Activated CD4-positive, alpha-beta T cell treated with anti-CD3 and anti-CD28 coated beads, Interleukin-2, amount 10 ng/mL, durations not matched to agents 24 days and 14 days (primary cell): ENCODE results near the gene ARHGEF28. TPM values are rescaled to one million over a fixed set of nuclear protein-coding genes. Genes with fewer than 3 reads are reported as not detected.

ENCODE experiments used
- DNase-seq: peaks from one replicate; pipeline ENCODE4 v3.0.0; 2022
- H3K27ac Mint-ChIP-seq: one replicate; pipeline ENCODE4 v1.8.0; 2022; ENCODE audit warnings: mild to moderate bottlenecking, mixed read lengths
- H3K27me3 Mint-ChIP-seq: one replicate; pipeline ENCODE4 v1.8.0; 2022; ENCODE audit warnings: mixed read lengths
- H3K36me3 Mint-ChIP-seq: one replicate; pipeline ENCODE4 v1.8.0; 2022; ENCODE audit warnings: low read depth, mild to moderate bottlenecking, mixed read lengths
- H3K4me1 Mint-ChIP-seq: one replicate; pipeline ENCODE4 v1.8.0; 2021; ENCODE audit warnings: mixed read lengths
- H3K4me3 Mint-ChIP-seq: one replicate; pipeline ENCODE4 v1.8.0; 2022; ENCODE audit warnings: mild to moderate bottlenecking, moderate library complexity, mixed read lengths
- H3K9me3 Mint-ChIP-seq: one replicate; pipeline ENCODE4 v1.8.0; 2021; ENCODE audit warnings: mixed read lengths
- intact Hi-C: fragments of 100-400 bp; cut with micrococcal nuclease; formaldehyde crosslinking; loops from one replicate; pipeline ENCODE4 v1.15.1; 2023
- total RNA-seq: library from RNA; stranded (reverse); gene quantifications from 2 replicates; pipeline ENCODE4 v1.2.3, GENCODE V29; 2022

Gene ARHGEF28
- total RNA-seq, 1 donor from 2014 or later, result 0.14 TPM

GRCh38 chr5:73630765-73631164, 4.8 kb downstream of the ARHGEF28 start:
- peaks cover 35% of the 10 kb centered on the region for H3K27me3 Mint-ChIP-seq
- no peaks in the 10 kb centered on the region for H3K9me3 Mint-ChIP-seq
- no peak overlapping the region for H3K4me3 Mint-ChIP-seq
- intact Hi-C loops, result no loop called here
- DNase-seq, result no peak
- no peaks in the 10 kb centered on the region for H3K4me1 Mint-ChIP-seq
- H3K36me3 Mint-ChIP-seq, result no peaks in the 10 kb centered on the region
- H3K27ac Mint-ChIP-seq, result no peak overlapping the region

- H3K4me3 Mint-ChIP-seq, result no peak overlapping the region
- peaks cover 37% of the 10 kb centered on the region for H3K27me3 Mint-ChIP-seq
- H3K27ac Mint-ChIP-seq, result no peak overlapping the region
- H3K36me3 Mint-ChIP-seq, result no peaks in the 10 kb centered on the region
- no peak for DNase-seq
- intact Hi-C loops, result no loop called here
- H3K4me1 Mint-ChIP-seq, result no peaks in the 10 kb centered on the region
- H3K9me3 Mint-ChIP-seq, result no peaks in the 10 kb centered on the region
Measured at GRCh38 chr5:73631500-73631899, 5.5 kb downstream of the ARHGEF28 start.

- no peaks in the 10 kb centered on the region for H3K4me1 Mint-ChIP-seq
- intact Hi-C loops, result no loop called here
- H3K9me3 Mint-ChIP-seq, result no peaks in the 10 kb centered on the region
- peaks cover 27% of the 10 kb centered on the region for H3K27me3 Mint-ChIP-seq
- DNase-seq, result no peak
- H3K27ac Mint-ChIP-seq, result no peak overlapping the region
- no peaks in the 10 kb centered on the region for H3K36me3 Mint-ChIP-seq
- H3K4me3 Mint-ChIP-seq, result no peak overlapping the region
Measured at GRCh38 chr5:73633060-73633459, 7.1 kb downstream of the ARHGEF28 start.

- Mint-ChIP-seq H3K27me3 (peaks cover 33% of the 10 kb centered on the region), H3K4me3 (no peak overlapping the region)
- intact Hi-C loops, result no loop called here
Measured at GRCh38 chr5:73636408-73636807, 10.4 kb downstream of the ARHGEF28 start.

GRCh38 chr5:73637565-73637964, 11.6 kb downstream of the ARHGEF28 start:
- Mint-ChIP-seq H3K27ac (no peak overlapping the region), H3K36me3 (no peaks in the 10 kb centered on the region), H3K4me3 (no peak overlapping the region), H3K9me3 (no peaks in the 10 kb centered on the region), H3K4me1 (no peaks in the 10 kb centered on the region), H3K27me3 (peaks cover 36% of the 10 kb centered on the region)
- intact Hi-C loops, result no loop called here
- DNase-seq, result no peak

More at GRCh38 chr5:73636408-73636807, 10.4 kb downstream of the ARHGEF28 start:
- Mint-ChIP-seq H3K36me3 (no peaks in the 10 kb centered on the region), H3K27ac (no peak overlapping the region), H3K4me1 (no peaks in the 10 kb centered on the region), H3K9me3 (no peaks in the 10 kb centered on the region)
- DNase-seq, result no peak

GRCh38 chr5:73638344-73639095, 12.5 kb downstream of the ARHGEF28 start:
- Mint-ChIP-seq H3K4me1 (no peaks in the 10 kb centered on the region), H3K27ac (no peak overlapping the region), H3K36me3 (no peaks in the 10 kb centered on the region), H3K9me3 (no peaks in the 10 kb centered on the region), H3K27me3 (peaks cover 36% of the 10 kb centered on the region), H3K4me3 (no peak overlapping the region)
- intact Hi-C loops, result no loop called here
- no peak for DNase-seq

GRCh38 chr5:73640861-73641320, 14.9 kb downstream of the ARHGEF28 start:
- H3K9me3 Mint-ChIP-seq, result no peaks in the 10 kb centered on the region
- no peak overlapping the region for H3K27ac Mint-ChIP-seq
- peaks cover 39% of the 10 kb centered on the region for H3K27me3 Mint-ChIP-seq
- intact Hi-C loops, result no loop called here
- H3K36me3 Mint-ChIP-seq, result no peaks in the 10 kb centered on the region
- H3K4me3 Mint-ChIP-seq, result no peak overlapping the region
- no peak for DNase-seq
- no peaks in the 10 kb centered on the region for H3K4me1 Mint-ChIP-seq

- intact Hi-C loops, result no loop called here
- H3K4me1 Mint-ChIP-seq, result no peaks in the 10 kb centered on the region
- H3K27me3 Mint-ChIP-seq, result peaks cover 42% of the 10 kb centered on the region
- no peaks in the 10 kb centered on the region for H3K36me3 Mint-ChIP-seq
- H3K27ac Mint-ChIP-seq, result no peak overlapping the region
- no peak for DNase-seq
- no peaks in the 10 kb centered on the region for H3K9me3 Mint-ChIP-seq
- no peak overlapping the region for H3K4me3 Mint-ChIP-seq
Measured at GRCh38 chr5:73641811-73642210, 15.8 kb downstream of the ARHGEF28 start.

GRCh38 chr5:73642344-73642743, 16.3 kb downstream of the ARHGEF28 start:
- Mint-ChIP-seq H3K27me3 (peaks cover 40% of the 10 kb centered on the region), H3K27ac (no peak overlapping the region), H3K4me3 (no peak overlapping the region), H3K36me3 (no peaks in the 10 kb centered on the region), H3K9me3 (no peaks in the 10 kb centered on the region), H3K4me1 (no peaks in the 10 kb centered on the region)
- intact Hi-C loops, result no loop called here
- DNase-seq, result no peak

- intact Hi-C loops, result no loop called here
- no peak overlapping the region for H3K4me3 Mint-ChIP-seq
- no peaks in the 10 kb centered on the region for H3K4me1 Mint-ChIP-seq
- H3K27ac Mint-ChIP-seq, result no peak overlapping the region
- no peaks in the 10 kb centered on the region for H3K9me3 Mint-ChIP-seq
- peaks cover 30% of the 10 kb centered on the region for H3K27me3 Mint-ChIP-seq
- no peak for DNase-seq
- H3K36me3 Mint-ChIP-seq, result no peaks in the 10 kb centered on the region
Measured at GRCh38 chr5:73644385-73644963, 18.5 kb downstream of the ARHGEF28 start.

GRCh38 chr5:73647721-73648120, 21.7 kb downstream of the ARHGEF28 start:
- Mint-ChIP-seq H3K27me3 (peaks cover 15% of the 10 kb centered on the region), H3K9me3 (no peaks in the 10 kb centered on the region), H3K4me3 (no peak overlapping the region), H3K27ac (no peak overlapping the region), H3K36me3 (no peaks in the 10 kb centered on the region), H3K4me1 (no peaks in the 10 kb centered on the region)
- no peak for DNase-seq
- intact Hi-C loops, result no loop called here

- Mint-ChIP-seq H3K4me1 (no peaks in the 10 kb centered on the region), H3K36me3 (no peaks in the 10 kb centered on the region), H3K27me3 (peaks cover 15% of the 10 kb centered on the region), H3K27ac (no peak overlapping the region), H3K4me3 (no peak overlapping the region), H3K9me3 (no peaks in the 10 kb centered on the region)
- no peak for DNase-seq
- intact Hi-C loops, result no loop called here
Measured at GRCh38 chr5:73648515-73648914, 22.5 kb downstream of the ARHGEF28 start.

- no peak overlapping the region for H3K4me3 Mint-ChIP-seq
- no peaks in the 10 kb centered on the region for H3K4me1 Mint-ChIP-seq
- DNase-seq, result no peak
- peaks cover 10% of the 10 kb centered on the region for H3K27me3 Mint-ChIP-seq
- no peaks in the 10 kb centered on the region for H3K9me3 Mint-ChIP-seq
- no peak overlapping the region for H3K27ac Mint-ChIP-seq
- no peaks in the 10 kb centered on the region for H3K36me3 Mint-ChIP-seq
- intact Hi-C loops, result no loop called here
Measured at GRCh38 chr5:73649926-73650325, 23.9 kb downstream of the ARHGEF28 start.

- Mint-ChIP-seq H3K4me3 (no peak overlapping the region), H3K27ac (no peak overlapping the region), H3K9me3 (no peaks in the 10 kb centered on the region), H3K4me1 (no peaks in the 10 kb centered on the region), H3K36me3 (no peaks in the 10 kb centered on the region), H3K27me3 (peaks cover 2% of the 10 kb centered on the region)
- intact Hi-C loops, result no loop called here
- DNase-seq, result no peak
Measured at GRCh38 chr5:73652391-73652790, 26.4 kb downstream of the ARHGEF28 start.
